T-helper 2 cell treated with Interferon-gamma antibody and Interleukin-4, amounts not matched to agents 5 μg/mL and 100 μg/mL, for 36 hours (primary cell): ENCODE results near the gene SUSD5.
"Not testable (repeated sequence)": the region's sequence is repeated elsewhere in the genome, so short reads cannot be mapped to it uniquely, and the experiment has no call there.

Experiments
- DNase-seq: peaks from one replicate; pipeline ENCODE4 v3.0.0; 2021; ENCODE audit warnings: low spot score
- H3K27ac Mint-ChIP-seq: one replicate; pipeline ENCODE4 v1.8.0; 2021; ENCODE audit warnings: mild to moderate bottlenecking, mixed read lengths
- H3K27me3 Mint-ChIP-seq: one replicate; pipeline ENCODE4 v1.8.0; 2021; ENCODE audit warnings: low read depth, mixed read lengths
- H3K36me3 Mint-ChIP-seq: one replicate; pipeline ENCODE4 v1.8.0; 2021; ENCODE audit warnings: low read depth, mixed read lengths
- H3K4me1 Mint-ChIP-seq: one replicate; pipeline ENCODE4 v1.8.0; 2021; ENCODE audit warnings: low read depth, mixed read lengths
- H3K4me3 Mint-ChIP-seq: one replicate; pipeline ENCODE4 v1.8.0; 2022; ENCODE audit warnings: mild to moderate bottlenecking, moderate library complexity, mixed read lengths
- H3K9me3 Mint-ChIP-seq: one replicate; pipeline ENCODE4 v1.8.0; 2021; ENCODE audit warnings: mixed read lengths

Gene SUSD5

DNA sequence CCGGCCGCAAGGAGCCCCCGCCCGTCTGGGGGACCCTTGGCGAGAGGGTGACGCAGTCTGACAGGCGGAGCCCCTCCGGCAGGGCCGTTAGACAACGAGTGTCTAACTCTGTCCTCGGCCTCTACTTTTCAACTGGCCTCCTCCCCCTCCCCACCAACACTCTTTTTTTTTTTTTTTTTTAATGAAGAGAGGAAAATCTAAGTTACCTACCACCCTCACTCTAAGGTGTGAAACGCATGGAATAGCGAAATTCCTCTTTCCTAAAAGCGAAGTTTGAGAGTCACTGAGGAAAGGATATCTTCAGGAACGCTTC, 521 bp upstream of the SUSD5 start:
- no peak for DNase-seq
- H3K27ac Mint-ChIP-seq, result no peak overlapping the region
- H3K36me3 Mint-ChIP-seq, result no peaks in the 10 kb centered on the region
- peaks cover 56% of the 10 kb centered on the region for H3K27me3 Mint-ChIP-seq
- H3K4me1 Mint-ChIP-seq, result no peaks in the 10 kb centered on the region
- H3K9me3 Mint-ChIP-seq, result no peaks in the 10 kb centered on the region
- no peak overlapping the region for H3K4me3 Mint-ChIP-seq

DNA sequence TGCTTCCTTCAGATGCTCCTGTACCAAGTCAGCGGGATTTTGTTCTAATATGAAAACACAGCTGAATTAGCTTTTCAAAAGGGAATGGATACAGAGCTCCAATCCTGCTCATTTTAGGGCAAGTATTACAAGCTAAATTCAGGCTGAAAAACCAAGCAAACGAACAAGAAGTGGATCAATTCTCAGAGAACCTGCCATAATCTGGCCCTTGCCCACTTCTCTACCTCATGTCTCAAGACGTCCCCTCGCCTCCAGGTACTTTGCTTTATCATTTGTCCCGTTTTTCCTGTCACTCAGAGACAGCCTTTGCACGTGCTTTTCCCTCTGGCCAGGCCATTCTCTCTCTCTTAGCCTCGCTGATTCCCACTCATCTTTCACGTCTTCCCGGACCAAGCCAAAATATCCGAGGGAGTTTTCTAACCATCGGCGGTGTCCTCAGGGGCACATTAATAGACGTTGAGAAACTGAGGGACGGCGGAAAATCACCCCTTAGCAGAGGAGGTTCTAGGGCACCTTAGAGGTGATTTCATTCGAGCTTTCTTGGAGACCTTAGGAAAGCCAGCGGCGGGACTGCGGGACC, 654 bp downstream of the SUSD5 start:
- H3K36me3 Mint-ChIP-seq, result no peaks in the 10 kb centered on the region
- H3K9me3 Mint-ChIP-seq, result no peaks in the 10 kb centered on the region
- H3K4me3 Mint-ChIP-seq, result no peak overlapping the region
- no peak for DNase-seq
- H3K27me3 Mint-ChIP-seq, result peaks cover 54% of the 10 kb centered on the region
- no peaks in the 10 kb centered on the region for H3K4me1 Mint-ChIP-seq
- no peak overlapping the region for H3K27ac Mint-ChIP-seq

DNA sequence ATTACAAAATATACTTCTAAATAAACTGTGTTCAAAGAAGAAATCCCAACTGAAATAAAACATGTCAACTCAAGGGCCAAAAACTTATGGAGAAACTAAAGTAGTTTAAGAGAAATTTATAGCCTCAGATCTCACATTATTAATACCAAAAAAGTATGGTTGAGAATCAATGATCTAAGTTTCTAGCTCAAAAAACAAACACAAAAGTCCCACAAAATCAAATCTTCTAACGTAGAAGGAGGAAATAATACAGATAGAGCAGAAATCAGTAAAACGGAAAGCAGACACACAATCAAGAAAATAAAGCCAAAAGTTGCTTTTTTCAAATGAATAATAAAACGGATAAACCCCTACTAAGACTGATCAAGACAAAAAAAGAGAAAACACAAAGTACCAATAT, 2.9 kb downstream of the SUSD5 start:
- H3K9me3 Mint-ChIP-seq, result no peaks in the 10 kb centered on the region
- no peaks in the 10 kb centered on the region for H3K4me1 Mint-ChIP-seq
- no peak overlapping the region for H3K4me3 Mint-ChIP-seq
- no peak overlapping the region for H3K27ac Mint-ChIP-seq
- H3K27me3 Mint-ChIP-seq, result peaks cover 55% of the 10 kb centered on the region
- no peaks in the 10 kb centered on the region for H3K36me3 Mint-ChIP-seq
- DNase-seq, result no peak

DNA sequence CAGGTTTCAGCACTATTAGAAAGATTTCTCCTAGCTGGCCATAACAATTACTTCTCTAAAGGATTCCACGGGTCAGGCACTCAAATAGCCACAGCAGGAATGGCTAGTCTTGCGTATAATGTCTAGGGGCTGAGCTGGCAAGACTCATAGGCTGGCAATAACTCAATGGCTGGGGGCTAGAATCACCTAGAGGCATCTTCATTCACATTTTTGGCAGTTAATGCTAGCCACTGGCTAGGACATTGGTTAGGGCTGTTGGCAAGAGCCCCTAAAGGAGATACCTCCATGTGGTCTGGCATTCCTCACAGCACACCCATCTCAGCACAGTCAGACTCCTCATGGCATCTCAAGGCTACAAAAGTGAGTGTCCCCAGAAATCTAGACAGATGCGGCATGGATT, 6.2 kb downstream of the SUSD5 start:
- Mint-ChIP-seq H3K27me3 (peaks cover 53% of the 10 kb centered on the region), H3K27ac (no peak overlapping the region), H3K9me3 (peaks cover 10% of the 10 kb centered on the region), H3K4me3 (no peak overlapping the region), H3K4me1 (no peaks in the 10 kb centered on the region), H3K36me3 (no peaks in the 10 kb centered on the region)
- no peak for DNase-seq

DNA sequence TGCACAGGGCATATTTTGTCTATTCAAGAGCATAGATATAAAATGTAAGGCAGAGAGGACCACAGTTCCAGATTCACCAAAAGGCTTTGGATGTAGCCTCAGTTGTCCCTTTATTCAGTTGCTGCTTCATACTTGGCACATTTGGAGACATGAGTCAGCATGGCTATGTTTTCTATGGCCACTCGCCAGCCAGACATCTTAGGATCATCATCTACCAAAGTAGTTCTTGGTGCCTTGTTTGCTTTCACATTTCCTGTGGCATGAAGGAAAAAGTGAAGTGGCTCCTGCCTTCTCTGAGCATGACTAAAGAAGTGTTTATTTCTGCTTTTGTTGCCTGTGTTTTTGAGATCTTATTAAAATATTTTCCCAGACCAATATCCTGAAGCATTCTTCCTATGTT, 7.2 kb downstream of the SUSD5 start:
- no peak for DNase-seq
- Mint-ChIP-seq H3K4me3 (no peak overlapping the region), H3K4me1 (no peaks in the 10 kb centered on the region), H3K9me3 (peaks cover 10% of the 10 kb centered on the region), H3K27me3 (peaks cover 45% of the 10 kb centered on the region), H3K36me3 (no peaks in the 10 kb centered on the region), H3K27ac (no peak overlapping the region)

DNA sequence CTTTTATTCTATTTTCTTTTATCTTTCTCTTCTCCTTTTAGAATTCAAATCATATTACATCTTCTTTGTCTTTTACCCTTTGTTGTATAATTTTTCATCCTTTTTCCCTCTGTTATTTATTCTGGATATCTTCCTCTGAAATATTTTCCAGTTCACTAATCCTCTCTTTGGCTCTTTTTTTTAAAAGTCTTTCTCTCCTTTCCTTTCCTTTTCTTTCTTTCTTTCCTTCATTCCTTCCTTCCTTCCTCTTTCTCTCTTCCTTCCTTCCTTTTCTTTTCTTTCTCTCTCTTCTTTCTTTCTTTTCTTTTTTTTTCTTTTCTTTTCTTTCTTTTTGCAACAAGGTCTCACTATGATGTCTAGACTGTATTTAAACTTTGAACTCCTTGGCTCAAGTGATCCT, 9.3 kb downstream of the SUSD5 start:
- DNase-seq, result no peak
- Mint-ChIP-seq H3K4me1 (no peaks in the 10 kb centered on the region), H3K36me3 (no peaks in the 10 kb centered on the region), H3K4me3 (no peak overlapping the region), H3K27ac (no peak overlapping the region), H3K9me3 (peaks cover 10% of the 10 kb centered on the region), H3K27me3 (peaks cover 27% of the 10 kb centered on the region)

DNA sequence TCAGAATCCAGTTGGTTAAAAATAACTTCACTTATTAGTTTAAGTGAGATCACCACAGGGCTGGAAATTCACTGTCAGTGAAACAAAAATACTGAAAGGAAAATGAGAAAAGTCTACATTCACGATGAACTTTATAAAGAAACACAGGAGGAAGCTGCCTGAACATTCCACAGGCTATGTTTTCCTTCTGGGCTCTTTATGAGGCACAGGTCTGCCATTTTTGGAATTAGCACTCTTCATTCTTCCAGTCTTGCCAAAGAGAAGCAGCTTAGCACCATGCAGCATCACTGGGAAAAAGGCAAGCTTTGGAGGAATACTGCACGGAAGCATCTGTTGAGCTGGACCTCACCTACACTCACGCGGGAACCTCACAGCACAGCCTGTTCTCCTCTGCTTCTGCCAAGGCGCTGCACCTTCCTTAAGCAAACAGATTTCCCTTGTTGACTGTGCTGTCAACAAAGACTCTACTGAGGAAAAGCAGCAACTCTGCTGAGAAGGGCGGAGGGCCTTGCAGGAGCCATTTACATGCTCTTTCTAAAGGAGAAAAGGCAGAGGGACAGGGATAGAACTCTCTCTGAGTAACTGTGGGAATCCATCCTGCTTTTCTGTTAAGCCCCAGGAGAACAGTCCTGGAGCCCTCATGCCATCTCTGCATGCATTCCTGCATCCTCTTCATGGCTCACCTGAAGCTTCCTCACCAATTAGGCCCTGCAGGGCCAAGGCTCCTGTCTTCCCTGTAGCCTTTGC, 15.7 kb downstream of the SUSD5 start:
- peaks cover 6% of the 10 kb centered on the region for H3K27me3 Mint-ChIP-seq
- H3K4me3 Mint-ChIP-seq, result no peak overlapping the region
- no peak overlapping the region for H3K27ac Mint-ChIP-seq
- no peaks in the 10 kb centered on the region for H3K36me3 Mint-ChIP-seq
- H3K9me3 Mint-ChIP-seq, result no peaks in the 10 kb centered on the region
- no peaks in the 10 kb centered on the region for H3K4me1 Mint-ChIP-seq
- no peak for DNase-seq

DNA sequence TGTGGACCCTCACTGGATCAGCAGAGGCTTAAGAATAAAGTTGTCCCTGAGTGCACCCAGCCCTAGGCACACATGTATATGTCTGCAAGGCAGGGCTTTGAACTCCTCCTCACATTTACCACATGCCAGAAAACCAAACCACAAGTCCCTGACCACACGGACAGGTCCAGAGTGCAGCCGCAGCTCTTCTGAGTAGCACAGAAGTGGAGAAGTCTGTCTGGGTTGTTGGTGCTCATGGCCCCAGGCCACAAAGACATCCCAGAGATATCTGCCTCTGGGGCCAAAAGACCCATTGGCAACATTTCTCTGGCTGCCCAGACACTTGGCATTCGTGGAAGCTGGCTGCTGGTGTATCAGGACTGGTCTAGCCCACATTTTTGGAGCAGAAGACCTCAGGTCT, 17.4 kb downstream of the SUSD5 start:
- Mint-ChIP-seq H3K27me3 (peaks cover 2% of the 10 kb centered on the region), H3K27ac (no peak overlapping the region), H3K4me1 (no peaks in the 10 kb centered on the region), H3K36me3 (no peaks in the 10 kb centered on the region), H3K9me3 (no peaks in the 10 kb centered on the region), H3K4me3 (no peak overlapping the region)
- DNase-seq, result no peak

DNA sequence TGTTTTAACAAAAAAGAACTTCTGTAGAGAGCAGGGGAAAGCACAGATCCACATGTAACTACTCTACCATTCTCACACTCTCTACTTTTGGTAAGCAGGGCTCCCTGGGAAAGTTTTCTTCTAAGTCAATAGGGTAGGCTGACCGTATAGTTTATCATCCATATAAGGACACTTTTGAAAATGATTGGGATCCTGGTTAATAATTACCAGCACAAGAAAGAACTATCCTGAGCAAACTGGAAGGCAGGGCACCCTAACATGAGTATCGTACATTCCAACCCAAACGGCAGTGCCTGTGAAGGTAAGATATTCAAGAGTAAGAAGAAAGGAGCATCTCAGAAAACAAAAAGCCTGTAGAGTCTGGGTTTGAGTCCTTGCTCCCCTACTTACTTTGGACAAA, 22.1 kb downstream of the SUSD5 start:
- H3K4me3 Mint-ChIP-seq, result no peak overlapping the region
- H3K27ac Mint-ChIP-seq, result no peak overlapping the region
- H3K27me3 Mint-ChIP-seq, result peaks cover 5% of the 10 kb centered on the region
- H3K9me3 Mint-ChIP-seq, result no peaks in the 10 kb centered on the region
- no peaks in the 10 kb centered on the region for H3K36me3 Mint-ChIP-seq
- no peaks in the 10 kb centered on the region for H3K4me1 Mint-ChIP-seq
- no peak for DNase-seq

DNA sequence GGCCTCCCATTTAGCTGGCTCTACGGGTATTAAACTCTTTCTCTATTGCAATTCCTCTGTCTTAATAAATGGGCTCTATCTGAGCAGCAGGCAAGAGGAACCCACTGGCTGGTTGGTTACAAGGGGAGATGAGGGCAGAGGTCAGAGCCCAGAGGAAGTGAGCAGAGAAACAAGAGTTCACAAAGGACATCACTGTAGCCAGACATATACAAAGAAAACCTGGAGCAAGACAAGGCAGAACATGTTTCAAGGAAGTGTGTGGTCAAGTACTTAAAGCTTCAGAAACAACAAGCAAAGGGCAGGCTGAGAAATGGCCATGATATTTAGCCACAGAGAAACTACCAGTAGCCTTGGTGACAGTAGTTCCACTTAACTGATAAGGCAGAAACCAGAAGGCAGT, 24.3 kb downstream of the SUSD5 start:
- H3K36me3 Mint-ChIP-seq, result no peaks in the 10 kb centered on the region
- no peaks in the 10 kb centered on the region for H3K9me3 Mint-ChIP-seq
- H3K4me3 Mint-ChIP-seq, result no peak overlapping the region
- no peaks in the 10 kb centered on the region for H3K4me1 Mint-ChIP-seq
- H3K27ac Mint-ChIP-seq, result no peak overlapping the region
- H3K27me3 Mint-ChIP-seq, result peaks cover 7% of the 10 kb centered on the region
- DNase-seq, result no peak

DNA sequence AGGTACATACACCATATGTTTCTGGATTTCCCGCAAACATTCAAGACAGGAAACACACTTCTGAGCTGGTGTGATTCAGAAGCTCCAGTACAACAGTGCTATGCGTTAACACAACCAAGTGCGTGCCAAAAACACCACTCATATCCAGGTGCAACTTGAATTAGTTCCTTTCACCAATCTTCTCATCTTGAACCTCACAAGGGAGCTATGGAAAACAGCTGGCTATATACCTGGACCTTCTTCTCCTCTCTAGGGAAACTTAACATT, 31.3 kb downstream of the SUSD5 start:
- peaks cover 13% of the 10 kb centered on the region for H3K27me3 Mint-ChIP-seq
- H3K9me3 Mint-ChIP-seq, result no peaks in the 10 kb centered on the region

DNA sequence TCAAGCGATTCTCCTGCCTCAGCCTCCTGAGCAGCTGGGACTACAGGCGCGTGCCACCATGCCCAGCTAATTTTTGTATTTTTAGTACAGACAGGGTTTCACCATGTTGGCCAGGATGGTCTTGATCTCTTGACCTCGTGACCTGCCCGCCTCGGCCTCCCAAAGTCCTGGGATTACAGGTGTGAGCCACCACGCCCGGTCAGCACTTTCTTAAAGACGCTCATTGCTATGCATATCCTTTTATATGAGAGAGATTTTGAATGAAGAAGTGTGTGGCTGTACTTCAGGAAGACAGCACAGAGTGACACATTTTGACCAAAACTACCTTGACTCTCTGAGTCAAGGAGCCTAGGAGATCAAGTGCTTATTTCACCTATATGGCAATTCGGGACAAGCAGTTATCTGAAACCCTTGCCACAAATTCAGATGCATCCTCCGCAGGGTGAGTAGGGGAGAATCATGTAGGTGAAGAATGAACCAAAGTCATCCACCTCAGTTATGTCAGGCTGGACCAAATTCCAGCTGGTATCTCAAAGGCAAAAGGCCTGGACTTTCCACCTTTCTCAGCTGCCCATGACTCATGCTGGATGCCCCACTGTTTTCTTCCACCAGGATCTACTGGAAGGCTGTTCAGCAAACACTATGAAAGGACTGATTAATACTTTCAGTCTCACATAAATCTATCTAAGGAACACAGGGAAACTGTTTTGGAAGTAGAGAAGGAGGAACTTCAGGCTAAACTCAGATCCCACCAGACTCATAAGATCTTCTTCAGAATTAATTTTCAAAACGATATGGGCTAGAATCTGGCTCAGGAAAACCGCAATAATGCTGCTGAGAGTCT, 31.9 kb downstream of the SUSD5 start:
- H3K4me3 Mint-ChIP-seq, result no peak overlapping the region
- no peak for DNase-seq
- peaks cover 13% of the 10 kb centered on the region for H3K27me3 Mint-ChIP-seq
- no peaks in the 10 kb centered on the region for H3K36me3 Mint-ChIP-seq
- no peak overlapping the region for H3K27ac Mint-ChIP-seq
- H3K9me3 Mint-ChIP-seq, result no peaks in the 10 kb centered on the region
- no peaks in the 10 kb centered on the region for H3K4me1 Mint-ChIP-seq

More for the DNA sequence above, 31.3 kb downstream of the SUSD5 start:
- H3K4me1 Mint-ChIP-seq, result no peaks in the 10 kb centered on the region
- no peaks in the 10 kb centered on the region for H3K36me3 Mint-ChIP-seq
- H3K27ac Mint-ChIP-seq, result no peak overlapping the region
- H3K4me3 Mint-ChIP-seq, result no peak overlapping the region
- no peak for DNase-seq

DNA sequence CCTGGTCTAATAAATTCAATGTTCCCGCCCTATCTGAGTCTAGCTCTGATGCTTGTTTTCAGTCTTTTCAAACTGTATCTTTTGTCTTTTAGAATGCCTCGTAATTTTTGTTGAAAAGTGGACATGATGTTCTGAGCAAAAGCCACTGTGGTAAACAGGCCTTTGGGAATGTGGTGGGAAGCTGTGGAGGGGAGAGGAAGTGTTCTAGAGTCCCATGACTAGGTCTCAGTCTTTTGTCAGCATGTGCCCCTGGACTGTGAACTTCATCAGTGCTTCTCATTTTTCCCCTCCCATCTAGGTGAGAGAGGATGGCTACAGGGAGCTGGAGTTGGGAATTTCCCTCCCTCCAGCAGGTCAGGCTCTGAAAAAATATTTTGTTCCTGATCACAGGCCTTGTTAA, 33.7 kb downstream of the SUSD5 start:
- Mint-ChIP-seq H3K9me3 (no peaks in the 10 kb centered on the region), H3K27me3 (peaks cover 11% of the 10 kb centered on the region), H3K36me3 (no peaks in the 10 kb centered on the region), H3K4me3 (no peak overlapping the region), H3K27ac (no peak overlapping the region), H3K4me1 (no peaks in the 10 kb centered on the region)
- no peak for DNase-seq

DNA sequence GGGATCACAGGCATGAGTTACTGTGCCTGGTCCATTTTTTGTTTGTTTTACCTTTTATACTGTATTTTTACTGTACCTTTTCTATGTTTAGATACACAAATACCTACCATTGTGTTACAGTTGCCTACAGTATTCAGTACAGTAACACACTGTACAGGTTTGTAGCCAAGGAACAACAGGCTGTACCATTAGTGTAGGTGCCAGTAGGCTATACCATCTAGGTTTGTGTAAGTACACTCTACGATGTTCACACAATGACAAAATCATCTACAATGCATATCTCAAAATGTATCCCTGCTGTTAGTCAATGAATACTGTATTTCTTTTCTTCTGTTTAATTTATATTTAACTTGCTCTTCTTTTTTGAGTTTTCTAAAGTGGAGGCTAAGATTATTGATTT, 37.0 kb downstream of the SUSD5 start:
- not testable (repeated sequence) for H3K4me1 Mint-ChIP-seq, H3K27me3 Mint-ChIP-seq, H3K4me3 Mint-ChIP-seq, DNase-seq, H3K27ac Mint-ChIP-seq, H3K36me3 Mint-ChIP-seq, H3K9me3 Mint-ChIP-seq
